ENCODE data around the gene NFIB. TPM values are rescaled to one million over a fixed set of nuclear protein-coding genes. Genes with fewer than 3 reads are reported as not detected.

Gene NFIB
- total and polyA plus RNA-seq, 2 donors (not counting 3 experiments of a cell fraction or from before 2014, with no cell fraction given) = 26.4 to 174 TPM

GRCh38 chr9:14139287-14139686 lies 174.7 kb downstream of the NFIB start:
- DNase-seq (ENCODE audit: low read depth, low spot score) = no peak
- H3K79me2 ChIP-seq (ENCODE audit: control insufficient read depth, insufficient read depth, low read length) = peaks cover 2% of the 10 kb centered on the region
- no peaks in the 10 kb centered on the region for H3K9me1 ChIP-seq (replicated peaks; ENCODE audit: control insufficient read depth, extremely low read depth, insufficient read depth, low read length)
- no peak overlapping the region for H3K4me2 ChIP-seq (ENCODE audit: insufficient read depth, low read length)
- no peak for FAIRE-seq
- ChIA-PET POLR2A (no interaction called here), CTCF (interaction anchor here (0.6 to 1.6 kb wide), 5 partner anchors 12 to 711 kb away, joined by 3 to 4 read pairs (median 3); no protein-coding TSS in a partner anchor)
- H3K4me3 ChIP-seq (replicated peaks in 1 of 3; ENCODE audit: insufficient read depth in 1 of 3, low read depth in 1 of 3, low read length in 3 of 3) = no peak overlapping the region
- TF ChIP-seq EZH2 (IDR thresholded peaks at IDR 0.05; ENCODE audit: borderline replicate concordance, low read depth, low read length, severe bottlenecking) (no peak), FOS (IDR thresholded peaks at IDR 0.05; ENCODE audit: borderline replicate concordance, insufficient read depth, low read length) (no peak), GATA2 (IDR thresholded peaks at IDR 0.05; ENCODE audit: insufficient read depth, insufficient read length, low read depth, low read length) (no peak), MAX (IDR thresholded peaks at IDR 0.05; ENCODE audit: insufficient read depth, insufficient read length) (no peak), POLR2AphosphoS5 (IDR thresholded peaks at IDR 0.05; ENCODE audit: insufficient read depth, low read depth, low read length) (no peak), CTCF (IDR thresholded peaks at IDR 0.05; ENCODE audit: extremely low read depth in 1 of 2, insufficient read depth in 1 of 2, low read depth in 1 of 2, low read length in 2 of 2) (no peak)
- dilution Hi-C loops (cut with MboI; ENCODE audit: extremely low pct_ligation_motif_present, low sequenced_read_pairs) (no loop called here), intact Hi-C loops (cut with micrococcal nuclease) (no loop called here)
- no peak overlapping the region for H2AFZ ChIP-seq (ENCODE audit: low read depth, low read length)
- no peaks in the 10 kb centered on the region for H4K20me1 ChIP-seq (replicated peaks; ENCODE audit: control insufficient read depth, extremely low read depth, insufficient read depth, low read length)
- no TSS peak for BruUV-seq (replicated peaks)
- no peak overlapping the region for H3K27ac ChIP-seq (ENCODE audit: insufficient read depth, low read depth, low read length)
- no peaks in the 10 kb centered on the region for H3K4me1 ChIP-seq (ENCODE audit: control insufficient read depth, extremely low read depth, insufficient read depth, low read length)
- H3K9ac ChIP-seq (replicated peaks; ENCODE audit: extremely low read depth, insufficient read depth, low read length) = no peak overlapping the region
- no peaks in the 10 kb centered on the region for H3K9me3 ChIP-seq (replicated peaks; ENCODE audit: control insufficient read depth, insufficient read depth, low read length)
- H3K27me3 ChIP-seq (ENCODE audit: control insufficient read depth in 2 of 2, insufficient read depth in 2 of 2, low read length in 2 of 2) = no peaks in the 10 kb centered on the region
- peaks cover 0 to 5% of the 10 kb centered on the region in 2 experiments for H3K36me3 ChIP-seq (ENCODE audit: control insufficient read depth in 2 of 2, extremely low read depth in 1 of 2, insufficient read depth in 2 of 2, low read length in 2 of 2)

All from endothelial cell of umbilical vein (primary cell).